ENCODE measurements around the gene WFDC10A.

DNA sequence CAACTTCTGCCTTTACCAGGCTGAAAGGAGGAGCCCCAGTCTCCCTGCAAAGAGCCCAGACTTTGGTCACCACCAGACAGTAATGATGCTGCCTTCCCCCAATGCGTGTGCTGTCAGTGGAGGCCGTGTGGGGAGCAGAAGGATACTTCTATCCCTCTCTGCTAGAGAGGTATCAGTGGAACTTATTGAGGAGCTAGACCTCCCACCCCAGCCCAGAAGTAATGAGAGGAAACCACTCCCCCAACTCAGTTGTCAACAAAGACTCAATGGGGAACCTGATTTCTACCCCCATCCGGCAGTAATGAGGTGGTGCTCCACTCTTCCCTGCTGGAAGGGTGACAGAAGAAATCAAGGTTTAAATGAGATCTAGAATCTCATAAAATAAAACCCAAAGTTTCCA, 46.0 kb upstream of the WFDC10A start:
- TF ChIP-seq, protein P1, sequence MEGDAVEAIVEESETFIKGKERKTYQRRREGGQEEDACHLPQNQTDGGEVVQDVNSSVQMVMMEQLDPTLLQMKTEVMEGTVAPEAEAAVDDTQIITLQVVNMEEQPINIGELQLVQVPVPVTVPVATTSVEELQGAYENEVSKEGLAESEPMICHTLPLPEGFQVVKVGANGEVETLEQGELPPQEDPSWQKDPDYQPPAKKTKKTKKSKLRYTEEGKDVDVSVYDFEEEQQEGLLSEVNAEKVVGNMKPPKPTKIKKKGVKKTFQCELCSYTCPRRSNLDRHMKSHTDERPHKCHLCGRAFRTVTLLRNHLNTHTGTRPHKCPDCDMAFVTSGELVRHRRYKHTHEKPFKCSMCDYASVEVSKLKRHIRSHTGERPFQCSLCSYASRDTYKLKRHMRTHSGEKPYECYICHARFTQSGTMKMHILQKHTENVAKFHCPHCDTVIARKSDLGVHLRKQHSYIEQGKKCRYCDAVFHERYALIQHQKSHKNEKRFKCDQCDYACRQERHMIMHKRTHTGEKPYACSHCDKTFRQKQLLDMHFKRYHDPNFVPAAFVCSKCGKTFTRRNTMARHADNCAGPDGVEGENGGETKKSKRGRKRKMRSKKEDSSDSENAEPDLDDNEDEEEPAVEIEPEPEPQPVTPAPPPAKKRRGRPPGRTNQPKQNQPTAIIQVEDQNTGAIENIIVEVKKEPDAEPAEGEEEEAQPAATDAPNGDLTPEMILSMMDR (IDR thresholded peaks at IDR 0.05): no peak
- no peak for TF ChIP-seq POLR2A (IDR thresholded peaks at IDR 0.05)
- TF ChIP-seq EP300 (IDR thresholded peaks at IDR 0.05): no peak
